HepG2 (cell line): ENCODE measurements around the gene OSGEPL1. TPM values are rescaled to one million over a fixed set of nuclear protein-coding genes. Genes with fewer than 3 reads are reported as not detected.
A peak's percentile ranks its signal among the peaks of the same experiment; 100 is the strongest.

Source experiments
- CREM ChIP-seq, 2 experiments: sonication (generic) in 1 of 2; formaldehyde crosslinking in 1 of 2; IDR thresholded peaks; 2 replicates each; pipeline versions ENCODE4 v1.4.0 to v1.6.1; 2016 to 2020; ENCODE audit warnings: antibody characterized with exemption in 1 of 2, mild to moderate bottlenecking in 1 of 2, missing genetic modification reagents in 1 of 2
- DMAP1 ChIP-seq: IDR thresholded peaks from 2 replicates; pipeline ENCODE4 v1.6.1; 2016
- GTF3A ChIP-seq: sonication (generic); formaldehyde crosslinking; conservative IDR thresholded peaks from 2 replicates; pipeline ENCODE4 v1.4.0; 2020; ENCODE audit warnings: mild to moderate bottlenecking, missing genetic modification reagents
- KLF16 ChIP-seq, 2 experiments: sonication (generic) in 1 of 2; formaldehyde crosslinking in 1 of 2; IDR thresholded peaks; 2 replicates each; pipeline versions ENCODE4 v1.6.1 to v1.8.0; 2016 to 2023; ENCODE audit warnings: missing genetic modification reagents in 2 of 2, missing compliant biosample characterization in 1 of 2
- MEF2D ChIP-seq: sonication (generic); formaldehyde crosslinking; IDR thresholded peaks from 2 replicates; pipeline ENCODE4 v1.5.1; 2020; ENCODE audit warnings: mild to moderate bottlenecking, missing genetic modification reagents
- ZC3H13 ChIP-seq: sonication (generic); formaldehyde crosslinking; IDR thresholded peaks from 2 replicates; pipeline ENCODE4 v1.8.1; 2023; ENCODE audit warnings: mild to moderate bottlenecking, missing genetic modification reagents, moderate library complexity
- ZNF160 ChIP-seq: sonication (generic); formaldehyde crosslinking; IDR thresholded peaks from 2 replicates; pipeline ENCODE4 v1.8.0; 2022; ENCODE audit warnings: mild to moderate bottlenecking, inconsistent platforms, missing genetic modification reagents
- ZNF614 ChIP-seq: IDR thresholded peaks from 2 replicates; pipeline ENCODE4 v1.6.1; 2018; ENCODE audit warnings: missing biosample characterization, missing genetic modification reagents, inconsistent platforms, borderline replicate concordance
- ZNF660 ChIP-seq: sonication (generic); formaldehyde crosslinking; IDR thresholded peaks from 2 replicates; pipeline ENCODE4 v1.5.1; 2020; ENCODE audit warnings: mild to moderate bottlenecking, low read depth, missing genetic modification reagents, borderline replicate concordance
- ZNF746 ChIP-seq: sonication (generic); formaldehyde crosslinking; IDR thresholded peaks from 2 replicates; pipeline ENCODE4 v1.8.0; 2022; ENCODE audit warnings: mild to moderate bottlenecking, missing genetic modification reagents
- ZNF749 ChIP-seq: sonication (generic); formaldehyde crosslinking; IDR thresholded peaks from 2 replicates; pipeline ENCODE4 v1.8.0; 2022; ENCODE audit warnings: mild to moderate bottlenecking, missing genetic modification reagents, moderate library complexity, borderline replicate concordance
- polyA plus RNA-seq, 8 experiments: library from polyadenylated mRNA; depleted of rRNA in 3 of 8; stranded (reverse) in 7 of 8; unstranded in 1 of 8; fragments of >200 nt; fragmentation: Illumina TruSeq in 4 of 8; extraction: Trizol in 4 of 8; gene quantifications; 2 replicates each; pipeline versions ENCODE4 v1.2.1 to v1.2.3, GENCODE V29; 2011 to 2016; ENCODE audit warnings: low read depth in 4 of 8, missing spikeins in 1 of 8, mixed read lengths in 1 of 8; ENCODE audit not compliant: insufficient read depth in 1 of 8
- total RNA-seq, 5 experiments: library from RNA; depleted of rRNA; stranded (reverse); fragments of >200 nt; fragmentation: Illumina TruSeq; extraction: Trizol; gene quantifications; 2 replicates each; pipeline ENCODE4 v1.2.3, GENCODE V29; 2016; ENCODE audit warnings: low read depth in 1 of 5
- TF ChIP-seq, protein P1 (sequence below): fragments of 450-650 bp; IDR thresholded peaks from 2 replicates; pipeline ENCODE4 v1.6.1; 2017; ENCODE audit warnings: mild to moderate bottlenecking
- TF ChIP-seq, protein P2 (sequence below): sonication (generic); formaldehyde crosslinking; IDR thresholded peaks from 2 replicates; pipeline ENCODE4 v1.8.0; 2022; ENCODE audit warnings: mild to moderate bottlenecking, missing genetic modification reagents
- TF ChIP-seq, protein P3 (sequence below): sonication (generic); formaldehyde crosslinking; conservative IDR thresholded peaks from 2 replicates; pipeline ENCODE4 v1.4.0; 2020; ENCODE audit warnings: mild to moderate bottlenecking, missing genetic modification reagents, moderate library complexity
- TF ChIP-seq, protein P4 (sequence below): sonication (generic); formaldehyde crosslinking; IDR thresholded peaks from 2 replicates; pipeline ENCODE4 v1.9.0; 2021; ENCODE audit warnings: missing genetic modification reagents, borderline replicate concordance
- TF ChIP-seq, protein P5 (sequence below): sonication (generic); formaldehyde crosslinking; IDR thresholded peaks from 2 replicates; pipeline ENCODE4 v1.4.0; 2020; ENCODE audit warnings: missing genetic modification reagents
- TF ChIP-seq, protein P6 (sequence below): sonication (generic); formaldehyde crosslinking; conservative IDR thresholded peaks from 2 replicates; pipeline ENCODE4 v1.5.0; 2020; ENCODE audit warnings: missing genetic modification reagents

Gene OSGEPL1
- total and polyA plus RNA-seq, 2 of the 13 experiments (the other 11 are each of a cell fraction or from before 2014, with no cell fraction given): 10.2 to 10.8 TPM

DNA sequence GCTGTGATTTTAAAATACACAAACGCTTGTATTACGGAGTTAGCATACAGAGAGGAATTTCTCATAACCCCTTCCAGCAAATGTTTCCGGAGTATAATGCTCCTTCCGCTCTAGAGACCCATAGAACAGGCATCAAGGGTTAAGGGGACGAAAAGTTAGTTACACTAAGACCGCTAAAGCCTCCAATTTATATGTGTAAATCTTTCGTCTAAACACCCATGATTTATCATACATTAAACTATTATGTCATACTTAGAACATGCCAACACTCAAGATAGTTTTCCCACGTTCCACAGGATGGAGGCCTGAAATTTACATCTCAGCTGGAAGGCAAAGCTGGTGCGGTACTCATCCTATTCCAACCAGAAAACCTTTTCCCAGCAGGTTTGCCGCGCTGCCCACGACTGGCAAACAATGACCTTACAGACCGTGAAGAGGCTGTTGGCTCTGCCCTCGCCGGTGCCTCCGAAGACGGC lies 20.9 kb upstream of the OSGEPL1 start (continued):
- TF ChIP-seq, protein P1, sequence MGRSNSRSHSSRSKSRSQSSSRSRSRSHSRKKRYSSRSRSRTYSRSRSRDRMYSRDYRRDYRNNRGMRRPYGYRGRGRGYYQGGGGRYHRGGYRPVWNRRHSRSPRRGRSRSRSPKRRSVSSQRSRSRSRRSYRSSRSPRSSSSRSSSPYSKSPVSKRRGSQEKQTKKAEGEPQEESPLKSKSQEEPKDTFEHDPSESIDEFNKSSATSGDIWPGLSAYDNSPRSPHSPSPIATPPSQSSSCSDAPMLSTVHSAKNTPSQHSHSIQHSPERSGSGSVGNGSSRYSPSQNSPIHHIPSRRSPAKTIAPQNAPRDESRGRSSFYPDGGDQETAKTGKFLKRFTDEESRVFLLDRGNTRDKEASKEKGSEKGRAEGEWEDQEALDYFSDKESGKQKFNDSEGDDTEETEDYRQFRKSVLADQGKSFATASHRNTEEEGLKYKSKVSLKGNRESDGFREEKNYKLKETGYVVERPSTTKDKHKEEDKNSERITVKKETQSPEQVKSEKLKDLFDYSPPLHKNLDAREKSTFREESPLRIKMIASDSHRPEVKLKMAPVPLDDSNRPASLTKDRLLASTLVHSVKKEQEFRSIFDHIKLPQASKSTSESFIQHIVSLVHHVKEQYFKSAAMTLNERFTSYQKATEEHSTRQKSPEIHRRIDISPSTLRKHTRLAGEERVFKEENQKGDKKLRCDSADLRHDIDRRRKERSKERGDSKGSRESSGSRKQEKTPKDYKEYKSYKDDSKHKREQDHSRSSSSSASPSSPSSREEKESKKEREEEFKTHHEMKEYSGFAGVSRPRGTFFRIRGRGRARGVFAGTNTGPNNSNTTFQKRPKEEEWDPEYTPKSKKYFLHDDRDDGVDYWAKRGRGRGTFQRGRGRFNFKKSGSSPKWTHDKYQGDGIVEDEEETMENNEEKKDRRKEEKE: no peak
- TF ChIP-seq ZC3H13 (CRISPR knock-in tag) (no peak), ZNF749 (CRISPR knock-in tag) (peak; percentile 7; the same call in 1 of the 2 replicates), DMAP1 (CRISPR knock-in tag) (no peak), GTF3A (CRISPR knock-in tag) (no peak), ZNF746 (no peak), ZNF660 (CRISPR knock-in tag) (no peak), MEF2D (CRISPR knock-in tag) (no peak), ZNF160 (CRISPR knock-in tag) (no peak), CREM (IDR thresholded peaks at IDR 0.05) (no peak), CREM (CRISPR knock-in tag; IDR thresholded peaks at IDR 0.05) (no peak), ZNF614 (CRISPR knock-in tag) (no peak), KLF16 (CRISPR knock-in tag; IDR thresholded peaks at IDR 0.05) (no peak)
- TF ChIP-seq, protein P2, sequence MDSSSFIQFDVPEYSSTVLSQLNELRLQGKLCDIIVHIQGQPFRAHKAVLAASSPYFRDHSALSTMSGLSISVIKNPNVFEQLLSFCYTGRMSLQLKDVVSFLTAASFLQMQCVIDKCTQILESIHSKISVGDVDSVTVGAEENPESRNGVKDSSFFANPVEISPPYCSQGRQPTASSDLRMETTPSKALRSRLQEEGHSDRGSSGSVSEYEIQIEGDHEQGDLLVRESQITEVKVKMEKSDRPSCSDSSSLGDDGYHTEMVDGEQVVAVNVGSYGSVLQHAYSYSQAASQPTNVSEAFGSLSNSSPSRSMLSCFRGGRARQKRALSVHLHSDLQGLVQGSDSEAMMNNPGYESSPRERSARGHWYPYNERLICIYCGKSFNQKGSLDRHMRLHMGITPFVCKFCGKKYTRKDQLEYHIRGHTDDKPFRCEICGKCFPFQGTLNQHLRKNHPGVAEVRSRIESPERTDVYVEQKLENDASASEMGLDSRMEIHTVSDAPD (CRISPR knock-in tag): no peak
- TF ChIP-seq, protein P3, sequence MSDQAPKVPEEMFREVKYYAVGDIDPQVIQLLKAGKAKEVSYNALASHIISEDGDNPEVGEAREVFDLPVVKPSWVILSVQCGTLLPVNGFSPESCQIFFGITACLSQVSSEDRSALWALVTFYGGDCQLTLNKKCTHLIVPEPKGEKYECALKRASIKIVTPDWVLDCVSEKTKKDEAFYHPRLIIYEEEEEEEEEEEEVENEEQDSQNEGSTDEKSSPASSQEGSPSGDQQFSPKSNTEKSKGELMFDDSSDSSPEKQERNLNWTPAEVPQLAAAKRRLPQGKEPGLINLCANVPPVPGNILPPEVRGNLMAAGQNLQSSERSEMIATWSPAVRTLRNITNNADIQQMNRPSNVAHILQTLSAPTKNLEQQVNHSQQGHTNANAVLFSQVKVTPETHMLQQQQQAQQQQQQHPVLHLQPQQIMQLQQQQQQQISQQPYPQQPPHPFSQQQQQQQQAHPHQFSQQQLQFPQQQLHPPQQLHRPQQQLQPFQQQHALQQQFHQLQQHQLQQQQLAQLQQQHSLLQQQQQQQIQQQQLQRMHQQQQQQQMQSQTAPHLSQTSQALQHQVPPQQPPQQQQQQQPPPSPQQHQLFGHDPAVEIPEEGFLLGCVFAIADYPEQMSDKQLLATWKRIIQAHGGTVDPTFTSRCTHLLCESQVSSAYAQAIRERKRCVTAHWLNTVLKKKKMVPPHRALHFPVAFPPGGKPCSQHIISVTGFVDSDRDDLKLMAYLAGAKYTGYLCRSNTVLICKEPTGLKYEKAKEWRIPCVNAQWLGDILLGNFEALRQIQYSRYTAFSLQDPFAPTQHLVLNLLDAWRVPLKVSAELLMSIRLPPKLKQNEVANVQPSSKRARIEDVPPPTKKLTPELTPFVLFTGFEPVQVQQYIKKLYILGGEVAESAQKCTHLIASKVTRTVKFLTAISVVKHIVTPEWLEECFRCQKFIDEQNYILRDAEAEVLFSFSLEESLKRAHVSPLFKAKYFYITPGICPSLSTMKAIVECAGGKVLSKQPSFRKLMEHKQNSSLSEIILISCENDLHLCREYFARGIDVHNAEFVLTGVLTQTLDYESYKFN (CRISPR knock-in tag): no peak; the same call in 1 of the 2 replicates
- TF ChIP-seq, protein P4, sequence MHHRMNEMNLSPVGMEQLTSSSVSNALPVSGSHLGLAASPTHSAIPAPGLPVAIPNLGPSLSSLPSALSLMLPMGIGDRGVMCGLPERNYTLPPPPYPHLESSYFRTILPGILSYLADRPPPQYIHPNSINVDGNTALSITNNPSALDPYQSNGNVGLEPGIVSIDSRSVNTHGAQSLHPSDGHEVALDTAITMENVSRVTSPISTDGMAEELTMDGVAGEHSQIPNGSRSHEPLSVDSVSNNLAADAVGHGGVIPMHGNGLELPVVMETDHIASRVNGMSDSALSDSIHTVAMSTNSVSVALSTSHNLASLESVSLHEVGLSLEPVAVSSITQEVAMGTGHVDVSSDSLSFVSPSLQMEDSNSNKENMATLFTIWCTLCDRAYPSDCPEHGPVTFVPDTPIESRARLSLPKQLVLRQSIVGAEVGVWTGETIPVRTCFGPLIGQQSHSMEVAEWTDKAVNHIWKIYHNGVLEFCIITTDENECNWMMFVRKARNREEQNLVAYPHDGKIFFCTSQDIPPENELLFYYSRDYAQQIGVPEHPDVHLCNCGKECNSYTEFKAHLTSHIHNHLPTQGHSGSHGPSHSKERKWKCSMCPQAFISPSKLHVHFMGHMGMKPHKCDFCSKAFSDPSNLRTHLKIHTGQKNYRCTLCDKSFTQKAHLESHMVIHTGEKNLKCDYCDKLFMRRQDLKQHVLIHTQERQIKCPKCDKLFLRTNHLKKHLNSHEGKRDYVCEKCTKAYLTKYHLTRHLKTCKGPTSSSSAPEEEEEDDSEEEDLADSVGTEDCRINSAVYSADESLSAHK (CRISPR knock-in tag): no peak
- TF ChIP-seq, protein P5, sequence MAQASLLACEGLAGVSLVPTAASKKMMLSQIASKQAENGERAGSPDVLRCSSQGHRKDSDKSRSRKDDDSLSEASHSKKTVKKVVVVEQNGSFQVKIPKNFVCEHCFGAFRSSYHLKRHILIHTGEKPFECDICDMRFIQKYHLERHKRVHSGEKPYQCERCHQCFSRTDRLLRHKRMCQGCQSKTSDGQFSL (CRISPR knock-in tag): no peak
- TF ChIP-seq, protein P6, sequence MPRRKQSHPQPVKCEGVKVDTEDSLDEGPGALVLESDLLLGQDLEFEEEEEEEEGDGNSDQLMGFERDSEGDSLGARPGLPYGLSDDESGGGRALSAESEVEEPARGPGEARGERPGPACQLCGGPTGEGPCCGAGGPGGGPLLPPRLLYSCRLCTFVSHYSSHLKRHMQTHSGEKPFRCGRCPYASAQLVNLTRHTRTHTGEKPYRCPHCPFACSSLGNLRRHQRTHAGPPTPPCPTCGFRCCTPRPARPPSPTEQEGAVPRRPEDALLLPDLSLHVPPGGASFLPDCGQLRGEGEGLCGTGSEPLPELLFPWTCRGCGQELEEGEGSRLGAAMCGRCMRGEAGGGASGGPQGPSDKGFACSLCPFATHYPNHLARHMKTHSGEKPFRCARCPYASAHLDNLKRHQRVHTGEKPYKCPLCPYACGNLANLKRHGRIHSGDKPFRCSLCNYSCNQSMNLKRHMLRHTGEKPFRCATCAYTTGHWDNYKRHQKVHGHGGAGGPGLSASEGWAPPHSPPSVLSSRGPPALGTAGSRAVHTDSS (CRISPR knock-in tag): no peak
